Measurements from ENCODE around the gene MINAR1.
"Not testable (repeated sequence)": the region's sequence is repeated elsewhere in the genome, so short reads cannot be mapped to it uniquely, and the experiment has no call there.

The MINAR1 gene

DNA sequence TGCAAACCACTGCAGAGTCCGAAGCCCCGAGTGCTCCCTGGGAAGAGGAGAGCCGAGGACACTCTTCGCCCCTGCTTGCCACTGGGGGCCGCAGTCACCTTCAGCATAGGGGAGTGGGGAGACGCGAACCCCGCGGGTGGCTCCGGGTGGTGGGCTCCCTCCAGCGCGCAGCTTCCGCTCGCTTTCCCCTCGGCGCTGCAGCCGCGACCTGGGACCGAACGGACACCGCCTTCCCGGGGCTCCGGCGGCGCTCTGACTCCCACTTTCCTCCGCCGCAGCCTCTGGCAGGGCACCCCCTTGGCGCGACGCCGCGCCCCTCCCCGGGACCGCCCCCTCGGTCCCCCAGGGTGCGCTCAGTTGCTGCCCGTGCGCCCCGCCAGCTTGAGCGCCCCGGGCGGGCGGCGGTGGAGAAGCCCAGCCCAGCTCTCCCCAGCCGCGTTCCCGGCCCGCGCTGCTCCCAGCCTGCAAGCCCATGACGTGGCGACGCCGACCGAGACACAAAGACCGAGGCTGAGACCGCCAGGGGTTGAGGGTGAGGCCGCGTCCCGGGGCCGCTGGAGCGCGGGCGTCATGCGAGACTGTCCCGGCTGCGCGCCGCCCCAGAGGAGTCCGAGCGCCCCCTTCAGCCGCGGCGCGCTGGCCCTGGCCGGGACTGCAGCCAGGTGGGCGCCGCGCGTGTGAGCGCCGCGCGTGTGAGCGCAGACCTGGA is at the start of gene MINAR1:
TSS of gene MINAR1 (plus strand) at position 701 of the 709 bp plus-strand sequence. CDS start 23,812 bp downstream, outside the sequence.
- DNase-seq = no peak

- DNase-seq = no peak
Measured at GRCh38 chr15:79394231-79394630, 37.9 kb upstream of the MINAR1 start.

DNA sequence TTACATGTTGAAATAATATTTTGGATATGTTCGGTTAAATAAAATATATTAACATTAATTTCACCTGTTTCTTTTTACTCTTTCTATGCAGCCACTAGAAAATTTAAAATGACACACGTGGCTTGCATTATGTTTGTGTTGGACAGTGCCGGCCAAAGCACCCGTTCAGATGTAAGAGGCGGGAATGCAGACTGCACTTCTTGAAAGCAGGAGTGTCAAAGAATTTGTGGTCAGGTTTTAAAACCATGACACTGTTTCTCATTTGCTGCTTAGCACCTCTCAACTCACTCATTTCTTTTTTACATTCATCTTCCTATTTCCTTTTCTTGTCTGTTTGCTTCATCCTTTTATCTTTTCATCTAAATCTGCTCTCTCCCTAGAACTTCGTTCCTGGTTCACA is 35.3 kb upstream of the MINAR1 start:
- DNase-seq = no peak

- no peak for DNase-seq
Measured at GRCh38 chr15:79397269-79397910, 34.7 kb upstream of the MINAR1 start.

GRCh38 chr15:79399606-79400005 is 32.5 kb upstream of the MINAR1 start:
- DNase-seq = no peak

DNA sequence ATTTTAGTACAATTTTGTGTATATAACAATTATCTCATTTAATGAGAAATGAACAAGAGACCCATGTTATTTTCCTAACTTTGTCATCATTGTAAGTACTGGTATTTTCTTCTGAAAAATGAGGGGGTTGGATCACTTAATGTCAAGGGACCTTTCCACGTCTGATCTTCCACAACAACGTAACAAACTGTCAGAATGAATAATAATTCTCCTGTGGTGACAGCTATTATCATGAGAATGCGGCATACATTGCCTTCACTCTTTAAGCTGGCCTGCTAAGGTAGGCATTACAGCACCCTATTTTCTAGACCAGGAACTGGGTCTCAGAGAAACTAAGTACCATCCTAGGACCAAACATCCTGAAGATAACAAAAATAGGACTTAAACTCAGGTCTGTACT is 31.5 kb upstream of the MINAR1 start:
- no peak for DNase-seq

DNA sequence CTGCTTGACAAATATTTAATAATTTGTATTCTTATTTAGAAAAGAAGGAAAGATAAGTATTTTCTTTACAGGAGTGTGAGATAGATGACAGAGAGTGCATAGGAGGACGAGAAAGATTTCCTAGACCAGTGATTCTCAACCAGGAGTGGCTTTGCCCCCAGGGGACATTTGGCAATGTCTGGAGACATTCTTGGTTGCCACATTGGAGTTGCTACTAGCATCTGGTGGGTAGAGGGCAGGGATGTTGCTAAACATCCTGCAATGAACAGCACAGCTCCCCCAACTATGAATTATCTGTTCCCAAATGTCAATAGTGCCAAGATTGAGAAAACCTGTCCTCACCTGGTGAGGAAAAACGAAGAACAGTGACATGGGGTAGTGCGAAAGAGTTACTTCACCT is 30.8 kb upstream of the MINAR1 start:
- DNase-seq = no peak

GRCh38 chr15:79402136-79402535 is 30.0 kb upstream of the MINAR1 start:
- DNase-seq = no peak

GRCh38 chr15:79403501-79403900 is 28.6 kb upstream of the MINAR1 start:
- DNase-seq = no peak

- no peak for DNase-seq
Measured at GRCh38 chr15:79406210-79406609, 25.9 kb upstream of the MINAR1 start.

DNA sequence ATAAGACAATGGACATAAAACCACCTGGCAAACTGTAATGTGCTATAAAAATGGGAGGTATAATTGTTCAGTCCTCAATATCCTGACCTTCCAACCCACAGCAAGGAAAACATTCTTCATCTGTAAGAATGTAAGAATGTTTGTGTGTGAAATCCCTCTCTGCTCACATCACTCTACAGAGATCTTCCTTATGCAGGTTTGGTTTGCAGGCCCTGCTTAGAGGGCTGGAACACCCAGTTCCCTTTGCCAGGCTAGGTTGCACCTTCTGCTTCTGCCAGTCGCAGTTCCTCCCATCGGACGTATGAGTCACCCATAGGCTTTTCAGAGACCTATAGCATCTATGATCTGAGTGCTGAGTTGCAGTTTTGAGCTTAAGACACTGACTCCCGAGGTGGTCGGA is 24.1 kb upstream of the MINAR1 start:
- DNase-seq = no peak

- DNase-seq = no peak
Measured at GRCh38 chr15:79410237-79410636, 21.9 kb upstream of the MINAR1 start.

GRCh38 chr15:79412010-79412409 is 20.1 kb upstream of the MINAR1 start:
- DNase-seq = no peak

GRCh38 chr15:79412429-79412828 is 19.7 kb upstream of the MINAR1 start:
- DNase-seq = no peak

- no peak for DNase-seq
Measured at GRCh38 chr15:79416876-79417275, 15.3 kb upstream of the MINAR1 start.

DNA sequence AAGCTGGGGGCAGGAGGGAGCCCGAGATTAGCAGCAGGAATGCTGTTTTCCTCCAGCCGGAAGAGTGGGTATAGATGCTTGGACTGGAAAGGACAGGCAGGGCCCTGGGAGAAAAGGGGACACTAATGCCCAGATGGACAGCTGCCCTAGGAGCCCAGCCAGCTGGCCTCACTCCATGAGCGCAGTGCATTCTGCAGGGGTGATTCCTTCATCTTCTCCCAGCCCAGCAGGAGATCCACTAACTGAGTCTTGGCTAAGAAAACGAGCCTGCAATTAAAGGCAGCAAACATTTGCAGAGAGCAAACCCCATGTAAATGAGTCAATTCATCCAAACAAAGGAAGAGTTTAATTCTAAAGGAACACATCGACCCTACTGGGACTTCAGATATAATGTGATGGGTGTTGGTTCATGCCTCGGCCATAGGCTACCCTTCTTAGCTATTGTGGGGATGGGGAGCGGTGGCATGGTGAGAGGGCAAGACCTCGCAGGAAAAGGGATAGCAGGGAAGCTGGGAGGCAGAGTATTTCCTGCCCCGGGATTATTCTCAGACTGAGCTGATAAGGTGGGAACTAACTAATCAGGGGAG is 13.3 kb upstream of the MINAR1 start:
- DNase-seq = no peak

- no peak for DNase-seq
Measured at GRCh38 chr15:79425591-79426295, 6.4 kb upstream of the MINAR1 start.

- DNase-seq = not testable (repeated sequence)
Measured at GRCh38 chr15:79426899-79427298, 5.2 kb upstream of the MINAR1 start.

DNA sequence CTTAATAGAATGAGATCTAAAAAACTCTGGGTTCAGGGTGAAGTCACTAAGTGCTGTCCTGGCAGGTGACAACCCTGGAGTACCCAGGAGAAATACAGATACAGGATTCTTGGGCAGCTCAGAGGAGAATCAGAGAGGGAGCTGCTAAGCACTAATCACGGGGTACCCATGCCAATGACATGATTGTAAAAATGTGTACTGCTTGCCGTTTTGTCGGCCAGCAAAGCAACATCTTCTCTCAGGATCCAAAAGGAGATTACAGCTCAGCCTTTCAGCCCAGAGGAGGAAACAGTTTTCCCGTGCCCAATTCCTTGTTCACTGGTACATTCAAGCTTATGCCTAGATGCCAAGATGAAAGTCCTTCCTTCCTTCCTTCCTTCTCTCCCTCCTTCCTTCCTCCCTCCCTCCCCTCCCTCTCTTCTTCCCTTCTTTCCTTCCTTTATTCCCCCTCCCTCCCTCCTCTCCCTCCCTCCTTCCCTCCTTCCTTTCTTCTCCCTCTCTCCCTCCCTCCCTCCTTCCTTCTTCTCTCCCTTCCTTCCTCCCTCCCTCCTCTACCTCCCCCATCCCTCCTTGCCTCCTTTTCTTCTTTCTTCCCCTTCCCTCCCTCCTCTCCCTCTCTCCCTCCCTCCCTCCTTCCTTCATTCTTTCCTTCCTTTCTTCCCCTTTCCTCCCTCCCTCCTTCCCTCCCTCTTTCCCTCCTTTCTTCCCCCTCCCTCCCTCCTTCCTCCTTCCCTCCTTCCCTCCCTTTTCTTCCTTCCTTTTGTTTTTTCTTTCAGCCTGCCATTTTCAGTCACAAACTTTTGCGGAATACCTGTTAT is 4.1 kb upstream of the MINAR1 start:
- DNase-seq = no peak

GRCh38 chr15:79430901-79431635 is 1.1 kb upstream of the MINAR1 start:
- no peak for DNase-seq

DNA sequence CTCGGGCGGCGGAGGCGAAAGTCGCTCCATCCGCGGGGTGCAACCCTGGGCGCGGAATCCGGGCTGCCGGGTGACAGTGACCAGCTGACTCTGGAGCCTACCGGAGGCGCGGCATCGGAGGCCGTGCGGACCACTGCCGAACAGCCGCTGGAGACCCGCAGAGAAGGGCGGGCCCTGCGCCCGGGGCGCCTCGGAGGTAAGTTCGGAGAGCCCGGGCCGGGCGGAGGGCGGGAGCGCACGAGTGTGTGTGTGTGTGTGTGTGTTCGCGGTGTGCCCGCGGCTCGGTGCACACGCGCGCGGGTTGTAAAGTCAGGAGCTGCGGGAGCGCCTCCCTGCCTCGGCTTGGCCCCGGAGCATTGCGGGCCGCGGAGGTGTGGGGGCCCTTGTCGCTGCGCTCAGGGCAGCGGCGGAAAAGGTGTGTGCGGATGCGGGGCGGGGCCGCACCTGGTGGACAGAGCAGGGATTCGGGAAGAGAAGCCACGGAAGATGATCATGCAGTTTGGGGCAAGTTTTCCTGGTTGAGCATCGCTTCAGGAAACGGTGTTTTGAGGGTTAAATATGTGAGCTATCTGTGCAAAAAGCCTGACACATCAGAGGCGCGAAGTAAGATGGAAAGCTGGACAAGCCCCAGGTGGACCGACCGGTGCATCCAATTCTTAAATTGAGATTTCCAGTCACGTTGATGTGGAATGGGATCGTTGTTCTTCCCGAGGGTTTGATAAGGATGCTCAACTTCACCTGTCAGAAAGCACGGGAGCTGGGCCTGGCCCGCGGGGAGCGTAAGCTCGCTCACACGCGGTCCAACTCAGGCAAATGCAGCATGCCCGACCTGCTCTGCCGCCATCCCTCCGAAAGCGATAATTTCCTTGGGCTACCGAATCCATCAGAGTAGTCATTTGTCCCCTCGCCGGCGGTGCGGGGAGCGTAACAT is 474 bp downstream of the MINAR1 start:
- no peak for DNase-seq

Measured in stimulated activated naive CD4-positive, alpha-beta T cell (primary cell).